GM12873 (cell line): Measurements from ENCODE around the gene GSTM1.
A peak's percentile ranks its signal among the peaks of the same experiment; 100 is the strongest.

Source experiments
- CTCF ChIP-seq: IDR thresholded peaks from 2 replicates; pipeline ENCODE4 v1.5.1; 2012; ENCODE audit warnings: low read depth, mild to moderate bottlenecking, moderate library complexity, low read length, control low read depth; ENCODE audit not compliant: insufficient read depth; ENCODE audit errors: missing control alignments

Gene GSTM1

GRCh38 chr1:109643385-109644230 is 44.0 kb upstream of the GSTM1 start:
- TF ChIP-seq CTCF = peak; percentile 94

GRCh38 chr1:109644670-109645069 is 42.9 kb upstream of the GSTM1 start:
- no peak for TF ChIP-seq CTCF

- peak; percentile 39 for TF ChIP-seq CTCF
Measured at GRCh38 chr1:109649491-109649914, 38.1 kb upstream of the GSTM1 start.

GRCh38 chr1:109650609-109651008 is 37.0 kb upstream of the GSTM1 start:
- TF ChIP-seq CTCF = no peak

- no peak for TF ChIP-seq CTCF
Measured at GRCh38 chr1:109652402-109652801, 35.2 kb upstream of the GSTM1 start.

- no peak for TF ChIP-seq CTCF
Measured at GRCh38 chr1:109653306-109653705, 34.3 kb upstream of the GSTM1 start.

GRCh38 chr1:109654519-109654918 is 33.1 kb upstream of the GSTM1 start:
- TF ChIP-seq CTCF = no peak
